Common myeloid progenitor, CD34-positive (primary cell): ENCODE results near the gene MALSU1.

ENCODE experiments used
- CTCF ChIA-PET: fragments of 350-600 bp; sonication (Branson Sonifier 250); formaldehyde crosslinking; loops from one replicate; lab custom pipeline; 2021; ENCODE audit warnings: antibody characterized with exemption; lab: Charles Lee
- POLR2A ChIA-PET: fragments of 350-600 bp; sonication (Branson Sonifier 250); formaldehyde crosslinking; loops from one replicate; lab custom pipeline; 2021; ENCODE audit warnings: antibody characterized with exemption; lab: Charles Lee
- DNase-seq, 3 donors: peaks; one replicate each; pipeline versions ENCODE4 v3.0.0 to v3.0.0-alpha.2; 2013
- H3K27ac ChIP-seq, 2 experiments: 1 replicate in 1 of 2; 2 replicates in 1 of 2; pipeline ENCODE4 v1.7.0; 2013; ENCODE audit warnings: inconsistent platforms in 2 of 2, low read length in 2 of 2, mild to moderate bottlenecking in 2 of 2, low read depth in 1 of 2, moderate library complexity in 1 of 2; ENCODE audit not compliant: severe bottlenecking in 2 of 2, insufficient read depth in 1 of 2, poor library complexity in 1 of 2
- H3K27me3 ChIP-seq, 5 experiments: replicated peaks in 2 of 5; 1 replicate in 3 of 5; 2 replicates in 2 of 5; pipeline versions ENCODE4 v1.6.1 to v1.7.0; 2013; ENCODE audit warnings: low read length in 4 of 5, mild to moderate bottlenecking in 2 of 5, moderate library complexity in 2 of 5, inconsistent platforms in 1 of 5; ENCODE audit not compliant: insufficient read depth in 5 of 5, control insufficient read depth in 4 of 5
- H3K36me3 ChIP-seq, 4 experiments: 1 replicate in 2 of 4; 2 replicates in 2 of 4; pipeline versions ENCODE4 v1.6.1 to v1.7.0; 2013; ENCODE audit warnings: low read length in 3 of 4, control low read depth in 1 of 4, mild to moderate bottlenecking in 1 of 4; ENCODE audit not compliant: control insufficient read depth in 4 of 4, insufficient read depth in 4 of 4
- H3K4me1 ChIP-seq, 4 experiments: 1 replicate in 3 of 4; 2 replicates in 1 of 4; pipeline versions ENCODE4 v1.6.1 to v1.7.1; 2013; ENCODE audit warnings: low read length in 3 of 4, mild to moderate bottlenecking in 3 of 4, control low read depth in 1 of 4, inconsistent platforms in 1 of 4, moderate library complexity in 1 of 4; ENCODE audit not compliant: control insufficient read depth in 4 of 4, insufficient read depth in 4 of 4; ENCODE audit errors: control extremely low read depth in 1 of 4
- H3K4me3 ChIP-seq, 7 experiments: 1 replicate in 4 of 7; 2 replicates in 3 of 7; pipeline versions ENCODE4 v1.5.1 to v1.7.0; 2013; ENCODE audit warnings: mild to moderate bottlenecking in 7 of 7, low read length in 6 of 7, moderate library complexity in 6 of 7, inconsistent platforms in 2 of 7, low read depth in 2 of 7, control low read depth in 1 of 7; ENCODE audit not compliant: insufficient read depth in 4 of 7, control insufficient read depth in 1 of 7; ENCODE audit errors: extremely low read depth in 1 of 7
- H3K9me3 ChIP-seq, 5 experiments: 1 replicate in 4 of 5; 2 replicates in 1 of 5; pipeline versions ENCODE4 v1.6.1 to v1.7.1; 2013; ENCODE audit warnings: low read length in 4 of 5, mild to moderate bottlenecking in 2 of 5, inconsistent platforms in 1 of 5, low read depth in 1 of 5, moderate library complexity in 1 of 5; ENCODE audit not compliant: control insufficient read depth in 4 of 5, insufficient read depth in 2 of 5; ENCODE audit errors: control extremely low read depth in 1 of 5
- WGBS: methylation state at CpG from one replicate; pipeline ENCODE4 v1.1.5; 2013; ENCODE audit not compliant: insufficient coverage; 5-methylcytosine and 5-hydroxymethylcytosine counted together

MALSU1 gene

GRCh38 chr7:23264916-23265458 lies 34.2 kb upstream of the MALSU1 start:
- Histone ChIP-seq H3K4me3 (no peak overlapping the region), H3K4me1 (no peaks in the 10 kb centered on the region), H3K27me3 (no peaks in the 10 kb centered on the region), H3K27ac (no peak overlapping the region), H3K9me3 (no peaks in the 10 kb centered on the region), H3K36me3 (no peaks in the 10 kb centered on the region)
- 96% methylated on average over 5 of the region's 7 CpGs for whole genome bisulfite sequencing
- ChIA-PET CTCF (interaction anchor here (1.0 to 6.7 kb wide), 2 partner anchors 9 to 146 kb away, joined by 3 to 72 read pairs; no protein-coding TSS in a partner anchor), POLR2A (no interaction called here)
- no peak for DNase-seq

DNA sequence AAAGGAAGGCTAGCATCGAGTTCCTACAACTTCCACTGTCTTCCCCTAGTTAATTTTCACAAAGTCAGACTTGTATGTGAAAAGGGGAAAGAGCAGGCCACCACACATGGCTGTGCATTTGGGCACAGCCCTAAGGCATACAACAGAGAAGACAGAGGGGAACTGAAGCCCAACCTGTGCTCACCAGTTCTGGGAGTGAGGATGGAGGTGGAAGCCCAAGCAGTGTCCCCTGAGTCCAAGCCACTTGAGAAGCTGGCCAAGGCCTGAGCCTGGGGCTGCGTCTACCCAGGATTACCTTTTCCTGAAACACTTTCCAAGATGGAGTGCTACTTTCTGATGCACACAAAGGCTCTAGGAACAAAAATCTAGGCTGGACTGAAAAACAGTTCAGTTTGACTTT lies 32.2 kb upstream of the MALSU1 start:
- POLR2A ChIA-PET: interaction anchor here (0.6 kb wide), 1 partner anchor 195 kb away, joined by 3 read pairs; no protein-coding TSS in a partner anchor
- 100% methylated on average over 1 of the region's 2 CpGs for WGBS
- Histone ChIP-seq H3K4me1 (no peaks in the 10 kb centered on the region), H3K9me3 (no peaks in the 10 kb centered on the region), H3K36me3 (no peaks in the 10 kb centered on the region), H3K27me3 (no peaks in the 10 kb centered on the region), H3K4me3 (no peak overlapping the region), H3K27ac (no peak overlapping the region)
- no peak for DNase-seq
- CTCF ChIA-PET: interaction anchor here (2.0 to 2.5 kb wide), 2 partner anchors 10 to 91 kb away, joined by 4 to 9 read pairs; no protein-coding TSS in a partner anchor

DNA sequence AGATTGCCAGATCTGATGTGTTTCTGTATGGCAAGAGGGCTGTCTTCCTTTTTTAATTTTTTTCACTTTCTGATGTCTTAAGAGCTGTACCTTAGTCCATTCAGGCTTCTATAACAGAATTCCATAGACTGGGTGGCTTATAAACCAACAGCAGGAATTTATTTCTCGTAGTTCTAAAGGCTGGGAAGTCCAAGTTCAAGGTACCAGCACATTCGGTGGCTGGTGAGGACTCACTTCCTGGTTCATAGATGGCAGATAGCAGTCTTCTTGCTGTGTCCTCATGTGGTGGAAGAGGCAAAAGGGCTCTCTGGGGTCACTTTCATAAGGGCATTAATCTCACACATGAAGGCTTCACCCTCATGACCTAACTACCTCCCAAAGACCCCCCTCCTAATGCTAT lies 31.8 kb upstream of the MALSU1 start:
- Histone ChIP-seq H3K4me1 (no peaks in the 10 kb centered on the region), H3K4me3 (no peak overlapping the region), H3K27me3 (no peaks in the 10 kb centered on the region), H3K9me3 (no peaks in the 10 kb centered on the region), H3K36me3 (no peaks in the 10 kb centered on the region), H3K27ac (no peak overlapping the region)
- DNase-seq: no peak
- ChIA-PET CTCF (interaction anchor here (1.0 to 2.5 kb wide), 4 partner anchors 9 to 186 kb away, joined by 3 to 9 read pairs (median 4); no protein-coding TSS in a partner anchor), POLR2A (interaction anchor here (0.6 kb wide), 1 partner anchor 195 kb away, joined by 3 read pairs; no protein-coding TSS in a partner anchor)
- 100% methylated on average over 1 of the region's 2 CpGs for WGBS

GRCh38 chr7:23268167-23268566 lies 31.0 kb upstream of the MALSU1 start:
- Histone ChIP-seq H3K27me3 (no peaks in the 10 kb centered on the region), H3K36me3 (no peaks in the 10 kb centered on the region), H3K9me3 (no peaks in the 10 kb centered on the region), H3K4me3 (no peak overlapping the region), H3K4me1 (peaks cover 0 to 3% (median 1%) of the 10 kb centered on the region in 4 experiments), H3K27ac (no peak overlapping the region)
- CTCF ChIA-PET: interaction anchor here (1.0 to 2.5 kb wide), 7 partner anchors 8 to 185 kb away, joined by 3 to 9 read pairs (median 4); no protein-coding TSS in a partner anchor
- POLR2A ChIA-PET: no interaction called here
- DNase-seq: no peak
- 100% methylated on average over 1 of the region's 2 CpGs for WGBS

DNA sequence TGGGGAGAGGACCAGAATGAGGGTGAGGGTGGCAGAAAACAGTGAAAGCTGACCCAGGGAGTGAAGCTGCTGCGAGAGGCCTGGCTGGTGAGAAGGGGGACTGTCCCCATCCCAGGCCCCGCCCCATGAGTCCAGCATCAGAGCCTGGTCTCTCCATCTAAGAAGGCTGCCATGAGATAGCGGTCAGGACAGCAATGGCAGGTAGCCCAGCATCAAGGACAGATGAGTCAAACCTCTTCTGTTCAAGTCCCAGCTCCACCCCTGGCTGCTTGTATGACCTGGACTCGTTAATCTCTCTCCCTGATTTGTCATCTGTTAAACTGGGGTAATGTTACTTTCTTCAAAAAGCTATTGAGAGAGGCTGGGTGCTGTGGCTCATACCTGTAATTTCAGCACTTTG lies 30.4 kb upstream of the MALSU1 start:
- no peak overlapping the region for H3K27ac ChIP-seq
- CTCF ChIA-PET: interaction anchor here (1.0 to 2.5 kb wide), 7 partner anchors 8 to 279 kb away, joined by 3 to 9 read pairs (median 4); no protein-coding TSS in a partner anchor
- WGBS: 97% methylated on average over 3 of the region's 4 CpGs
- no peak for DNase-seq
- H3K27me3 ChIP-seq: no peaks in the 10 kb centered on the region
- H3K9me3 ChIP-seq: no peaks in the 10 kb centered on the region
- H3K4me3 ChIP-seq: no peak overlapping the region
- POLR2A ChIA-PET: no interaction called here
- peaks cover 3 to 9% (median 7%) of the 10 kb centered on the region in 4 experiments for H3K4me1 ChIP-seq
- no peaks in the 10 kb centered on the region for H3K36me3 ChIP-seq

DNA sequence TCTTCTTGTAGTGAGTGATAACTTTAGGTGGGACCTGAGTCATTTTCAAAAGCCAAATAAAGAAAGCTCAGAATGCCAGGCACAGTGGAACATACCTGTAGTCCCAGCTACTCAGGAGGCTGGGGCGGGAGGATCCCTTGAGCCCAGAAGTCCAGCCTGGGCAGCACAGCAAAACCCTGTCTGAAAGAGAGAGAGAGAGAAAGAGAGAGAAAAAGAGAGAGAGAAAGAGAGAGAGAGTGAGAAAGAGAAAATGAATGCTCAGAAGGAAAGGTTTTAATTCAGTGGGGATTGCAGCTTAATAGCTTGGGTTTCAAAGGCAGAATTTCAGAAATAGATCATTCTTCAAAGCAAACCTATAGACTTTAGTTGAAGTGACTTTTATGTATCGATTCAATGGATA lies 26.9 kb upstream of the MALSU1 start:
- no peak for DNase-seq
- 100% methylated on average over 1 of the region's 2 CpGs for WGBS
- peaks cover 3 to 18% (median 7%) of the 10 kb centered on the region in 4 experiments for H3K4me1 ChIP-seq

DNA sequence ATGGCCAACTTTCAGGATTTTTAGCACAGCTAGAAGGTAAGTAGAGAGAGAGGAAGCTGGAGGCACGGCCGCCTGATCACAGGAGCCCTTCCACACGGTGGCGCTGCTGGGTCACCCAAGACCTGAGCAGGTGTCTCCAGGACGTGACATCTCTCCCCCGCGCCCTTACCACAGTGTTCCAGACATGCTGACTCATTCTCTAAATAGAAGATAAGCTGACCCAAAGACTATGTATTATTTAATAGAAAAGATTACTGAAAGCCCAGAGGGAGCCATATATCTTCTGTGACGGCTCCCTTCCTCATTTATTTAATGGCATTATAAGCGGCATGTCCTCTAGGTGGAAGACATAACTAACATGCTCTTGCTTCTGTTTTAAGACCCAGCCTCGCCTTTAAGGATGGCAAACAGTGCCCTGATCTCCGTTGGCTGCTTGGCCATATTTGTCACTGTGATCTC lies 26.0 kb upstream of the MALSU1 start:
- Histone ChIP-seq H3K9me3 (no peaks in the 10 kb centered on the region), H3K4me1 (peaks cover 3 to 20% (median 7%) of the 10 kb centered on the region in 4 experiments), H3K4me3 (peak overlapping the region in 6 of 7 experiments; percentile 15 to 62 (median 38)), H3K36me3 (no peaks in the 10 kb centered on the region), H3K27me3 (no peaks in the 10 kb centered on the region), H3K27ac (no peak overlapping the region)
- ChIA-PET POLR2A (interaction anchor here (0.6 to 1.1 kb wide), 3 partner anchors 73 to 191 kb away, joined by 3 read pairs; no protein-coding TSS in a partner anchor), CTCF (interaction anchor here (0.7 to 7.7 kb wide), 18 partner anchors 11 to 248 kb away, joined by 3 to 72 read pairs (median 4); partner anchors contain the start of gene MALSU1)
- DNase-seq: peak; percentile 93 to 96 (median 96)
- 2% methylated on average over 9 of the region's 11 CpGs for WGBS

More for the DNA sequence above, 26.9 kb upstream of the MALSU1 start:
- ChIA-PET POLR2A (interaction anchor here (0.6 kb wide), 1 partner anchor 160 kb away, joined by 3 read pairs; no protein-coding TSS in a partner anchor), CTCF (interaction anchor here (0.7 to 7.7 kb wide), 16 partner anchors 11 to 249 kb away, joined by 3 to 72 read pairs (median 4); partner anchors contain the start of gene MALSU1)
- Histone ChIP-seq H3K27ac (no peak overlapping the region), H3K9me3 (no peaks in the 10 kb centered on the region), H3K4me3 (no peak overlapping the region), H3K27me3 (no peaks in the 10 kb centered on the region), H3K36me3 (no peaks in the 10 kb centered on the region)
